K562 (cell line): Measurements from ENCODE around the gene ARMC12. TPM values are rescaled to one million over a fixed set of nuclear protein-coding genes. Genes with fewer than 3 reads are reported as not detected.
A peak's percentile ranks its signal among the peaks of the same experiment; 100 is the strongest.

ENCODE experiments used
- ADNP ChIP-seq: fragments of 200-800 bp; sonication (Bioruptor generic); IDR thresholded peaks from 2 replicates; pipeline ENCODE4 v1.6.1; 2016; ENCODE audit warnings: missing genetic modification characterization, missing compliant biosample characterization
- BDP1 ChIP-seq: IDR thresholded peaks from 3 replicates; pipeline ENCODE4 v1.6.1; 2011; ENCODE audit not compliant: insufficient read length, insufficient read depth
- CC2D1A ChIP-seq: fragments of 450-650 bp; IDR thresholded peaks from 2 replicates; pipeline ENCODE4 v1.6.1; 2017; ENCODE audit warnings: mild to moderate bottlenecking
- DIDO1 ChIP-seq: fragments of 450-650 bp; IDR thresholded peaks from 2 replicates; pipeline ENCODE4 v1.6.1; 2016; ENCODE audit warnings: low read depth, missing biosample characterization, missing genetic modification characterization
- ETV5 ChIP-seq: sonication (generic); formaldehyde crosslinking; IDR thresholded peaks from 2 replicates; pipeline ENCODE4 v1.4.0; 2020; ENCODE audit warnings: low read depth, mild to moderate bottlenecking, missing genetic modification reagents
- GATAD2B ChIP-seq: fragments of 450-650 bp; IDR thresholded peaks from 2 replicates; pipeline ENCODE4 v1.6.1; 2017; ENCODE audit warnings: mild to moderate bottlenecking, borderline replicate concordance
- GTF2B ChIP-seq: IDR thresholded peaks from 2 replicates; pipeline ENCODE4 v1.6.1; 2011; ENCODE audit not compliant: insufficient read length; ENCODE audit errors: extremely low read depth
- KDM2B ChIP-seq: fragments of 250-450 bp; sonication (Bioruptor Pico); IDR thresholded peaks from 2 replicates; pipeline ENCODE4 v1.8.0; 2021; ENCODE audit warnings: mild to moderate bottlenecking, moderate library complexity
- PATZ1 ChIP-seq: fragments of 250-450 bp; sonication (Bioruptor Pico); IDR thresholded peaks from 2 replicates; pipeline ENCODE4 v1.5.0; 2020; ENCODE audit warnings: mild to moderate bottlenecking, borderline replicate concordance
- PHTF2 ChIP-seq: fragments of 250-450 bp; sonication (Bioruptor Pico); IDR thresholded peaks from 2 replicates; pipeline ENCODE4 v1.5.0; 2021; ENCODE audit warnings: mild to moderate bottlenecking
- REST ChIP-seq, 2 experiments: fragments of 450-650 bp; formaldehyde crosslinking in 1 of 2; IDR thresholded peaks; 2 replicates each; pipeline versions ENCODE4 v1.4.0 to v1.6.1; 2014 to 2020; ENCODE audit warnings: mild to moderate bottlenecking in 2 of 2, borderline replicate concordance in 1 of 2, low read depth in 1 of 2
- RNF2 ChIP-seq: sonication (generic); IDR thresholded peaks from 2 replicates; pipeline ENCODE4 v1.6.1; 2016
- U2AF2 ChIP-seq: fragments of 200-400 bp; formaldehyde crosslinking; optimal IDR thresholded peaks from 2 replicates; pipeline ENCODE3; 2017; ENCODE audit warnings: low read depth, mild to moderate bottlenecking, low read length
- WHSC1 ChIP-seq: IDR thresholded peaks from one replicate; pipeline ENCODE4 v1.6.1; 2012; ENCODE audit warnings: low read length, control low read depth, inconsistent platforms
- ZNF76 ChIP-seq: fragments of 250-450 bp; sonication (Bioruptor Pico); IDR thresholded peaks from 2 replicates; pipeline ENCODE4 v1.4.0; 2020; ENCODE audit warnings: mild to moderate bottlenecking, moderate library complexity, borderline replicate concordance
- polyA plus RNA-seq, 8 experiments: library from polyadenylated mRNA; depleted of rRNA in 4 of 8; stranded (reverse) in 5 of 8; unstranded in 3 of 8; fragments of >200 nt; fragmentation: Nextera tagmentation in 2 of 8; fragmentation: Illumina TruSeq in 1 of 8; extraction: Ambion mirVana in 2 of 8; extraction: Trizol in 1 of 8; gene quantifications; 2 replicates each; pipeline versions ENCODE4 v1.2.1 to v1.2.3, GENCODE V29; 2011 to 2014; ENCODE audit warnings: inconsistent platforms in 1 of 8, missing spikeins in 1 of 8
- total RNA-seq, 7 experiments: library from RNA; depleted of rRNA in 6 of 7; stranded (reverse); fragments of >200 nt in 6 of 7; fragmentation: Illumina TruSeq in 2 of 7; extraction: Trizol in 2 of 7; gene quantifications; 2 replicates each; pipeline versions ENCODE4 v1.2.1 to v1.2.3, GENCODE V29; 2011 to 2021; ENCODE audit warnings: low replicate concordance in 1 of 7

Gene ARMC12
- total and polyA plus RNA-seq, 9 of the 15 experiments (the other 6 are each of a cell fraction or from before 2014, with no cell fraction given) = 0.09 to 0.58 (median 0.31) TPM; not detected in 3

- TF ChIP-seq KDM2B (CRISPR knock-in tag) = peak; percentile 51; the same call in 1 of the 2 replicates
- peak; percentile 68 for TF ChIP-seq REST (IDR thresholded peaks at IDR 0.05; ENCODE audit: borderline replicate concordance)
- TF ChIP-seq REST (CRISPR knock-in tag; IDR thresholded peaks at IDR 0.05; ENCODE audit: low read depth) = no peak
- no peak for TF ChIP-seq WHSC1
- TF ChIP-seq U2AF2 = no peak
- 0 out of 2 replicates have a peak, but pooled peaks have one; percentile 21 for TF ChIP-seq ZNF76 (CRISPR knock-in tag)
- peak; percentile 97 for TF ChIP-seq RNF2
- TF ChIP-seq CC2D1A = peak; percentile 73
- TF ChIP-seq GATAD2B = no peak
- peak; percentile 69 for TF ChIP-seq ETV5 (CRISPR knock-in tag)
- TF ChIP-seq PATZ1 = no peak
- TF ChIP-seq ADNP (tag) = no peak
- TF ChIP-seq DIDO1 (tag) = peak; percentile 55; the same call in 1 of the 2 replicates
- no peak for TF ChIP-seq BDP1
- TF ChIP-seq PHTF2 = no peak
- TF ChIP-seq GTF2B = no peak
Observed at GRCh38 chr6:35727935-35728682, 8.7 kb upstream of the ARMC12 start (continued).
